Muscle of leg (tissue), 11 donors: Measurements from ENCODE around the gene TMEM242. TPM values are rescaled to one million over a fixed set of nuclear protein-coding genes. Genes with fewer than 3 reads are reported as not detected.

ENCODE experiments used
- DNase-seq: peaks from one replicate; pipeline ENCODE4 v3.0.0; 2013
- H3K27ac ChIP-seq: one replicate; pipeline ENCODE4 v1.5.1; 2013; ENCODE audit warnings: mild to moderate bottlenecking, low read length, control low read depth
- H3K27me3 ChIP-seq: one replicate; pipeline ENCODE4 v1.6.1; 2013; ENCODE audit warnings: low read length; ENCODE audit not compliant: control insufficient read depth, insufficient read depth
- H3K36me3 ChIP-seq: one replicate; pipeline ENCODE4 v1.6.1; 2013; ENCODE audit warnings: low read length; ENCODE audit not compliant: control insufficient read depth, insufficient read depth
- H3K4me1 ChIP-seq: one replicate; pipeline ENCODE4 v1.6.1; 2013; ENCODE audit warnings: low read length; ENCODE audit not compliant: control insufficient read depth, insufficient read depth
- H3K4me3 ChIP-seq: one replicate; pipeline ENCODE4 v1.5.1; 2013; ENCODE audit warnings: low read length, control low read depth
- H3K9me3 ChIP-seq: replicated peaks from 2 replicates; pipeline ENCODE4 v1.6.1; 2013; ENCODE audit warnings: low read depth, low read length; ENCODE audit not compliant: control insufficient read depth
- WGBS: methylation state at CpG from one replicate; pipeline ENCODE4 v1.1.5; 2013; ENCODE audit warnings: missing lambda C conversion rate; ENCODE audit not compliant: insufficient coverage; 5-methylcytosine and 5-hydroxymethylcytosine counted together
- polyA plus RNA-seq, 8 donors: library from polyadenylated mRNA; unstranded; fragments of 120-200 nt; gene quantifications; one replicate each; pipeline versions ENCODE4 v1.2.1 to v1.2.3, GENCODE V29; 2013; ENCODE audit warnings: inconsistent platforms in 1 of 8, low replicate concordance in 1 of 8; ENCODE audit not compliant: insufficient read length in 8 of 8, insufficient read depth in 1 of 8
- total RNA-seq: library from RNA; stranded (reverse); fragments of 120-200 nt; gene quantifications from one replicate; pipeline ENCODE4 v1.2.4, GENCODE V29; 2013

TMEM242 gene
- total and polyA plus RNA-seq, 9 donors = 7.7 to 10.9 (median 9.8) TPM

DNA sequence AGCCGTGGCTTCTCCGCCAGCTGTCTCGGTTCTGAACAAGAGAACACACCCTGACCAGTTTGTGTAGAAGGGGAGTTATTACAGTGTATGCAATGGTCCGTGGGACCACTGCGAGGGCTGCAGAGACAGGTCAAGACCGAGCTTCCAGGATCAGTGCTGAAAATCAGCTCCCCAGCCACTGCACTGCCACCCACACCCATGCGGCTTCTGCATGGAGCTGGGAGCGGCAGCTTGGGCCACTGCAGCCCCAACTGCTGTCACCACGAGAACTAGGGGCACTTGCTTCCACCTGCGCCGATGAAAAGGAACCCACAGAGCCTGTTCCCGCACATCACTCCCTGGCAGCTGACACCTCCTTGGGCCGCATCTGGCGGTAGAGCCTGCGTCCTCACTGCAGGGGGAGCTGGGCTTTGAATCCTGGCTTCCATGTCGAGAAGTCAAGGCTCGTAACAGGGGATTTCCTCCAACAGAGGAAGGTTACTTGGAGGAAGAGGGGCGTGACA, 56.2 kb downstream of the TMEM242 start:
- 75% methylated on average over 18 of the region's 18 CpGs for WGBS
- Histone ChIP-seq H3K4me1 (peaks cover 30% of the 10 kb centered on the region), H3K36me3 (no peaks in the 10 kb centered on the region), H3K27ac (no peak overlapping the region), H3K27me3 (no peaks in the 10 kb centered on the region), H3K9me3 (no peaks in the 10 kb centered on the region), H3K4me3 (no peak overlapping the region)
- DNase-seq = no peak

DNA sequence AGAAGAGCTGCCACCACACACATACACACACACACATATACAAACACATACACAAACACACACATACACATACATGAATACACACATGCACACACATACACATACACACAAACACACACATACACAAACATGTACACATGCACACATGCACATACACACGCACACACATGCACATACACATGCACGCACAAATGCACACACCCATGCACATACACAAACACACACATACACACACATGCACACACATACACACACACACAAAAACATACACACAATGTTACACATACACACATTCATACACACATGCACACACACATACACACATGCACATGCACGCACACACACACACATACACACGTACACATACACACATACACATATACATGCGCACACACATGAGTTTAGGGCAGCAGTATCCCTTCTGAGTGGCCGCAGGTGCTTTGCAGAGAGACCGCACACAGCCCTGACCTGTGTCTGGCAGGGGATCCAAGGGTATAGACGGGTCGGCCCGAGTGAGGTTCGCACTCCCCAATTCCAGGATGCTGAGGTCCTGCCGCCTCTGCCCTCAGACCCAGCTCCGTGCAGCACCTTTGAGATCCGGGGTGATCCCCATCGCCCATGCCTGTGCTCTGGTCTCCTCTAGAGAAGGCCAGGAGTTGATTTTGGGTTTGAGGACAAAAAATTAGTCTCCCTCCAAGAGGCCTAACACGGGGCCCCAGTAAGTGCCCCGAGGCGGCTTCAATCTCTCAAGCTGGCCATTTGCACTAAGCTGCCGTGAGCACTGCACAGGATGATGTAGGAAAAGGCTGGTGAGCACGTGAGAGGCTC, 56.8 kb downstream of the TMEM242 start:
- H3K9me3 ChIP-seq = no peaks in the 10 kb centered on the region
- WGBS = 86% methylated on average over 18 of the region's 20 CpGs
- H3K4me3 ChIP-seq = no peak overlapping the region
- no peak overlapping the region for H3K27ac ChIP-seq
- no peaks in the 10 kb centered on the region for H3K27me3 ChIP-seq
- no peak for DNase-seq
- peaks cover 30% of the 10 kb centered on the region for H3K4me1 ChIP-seq
- H3K36me3 ChIP-seq = no peaks in the 10 kb centered on the region

DNA sequence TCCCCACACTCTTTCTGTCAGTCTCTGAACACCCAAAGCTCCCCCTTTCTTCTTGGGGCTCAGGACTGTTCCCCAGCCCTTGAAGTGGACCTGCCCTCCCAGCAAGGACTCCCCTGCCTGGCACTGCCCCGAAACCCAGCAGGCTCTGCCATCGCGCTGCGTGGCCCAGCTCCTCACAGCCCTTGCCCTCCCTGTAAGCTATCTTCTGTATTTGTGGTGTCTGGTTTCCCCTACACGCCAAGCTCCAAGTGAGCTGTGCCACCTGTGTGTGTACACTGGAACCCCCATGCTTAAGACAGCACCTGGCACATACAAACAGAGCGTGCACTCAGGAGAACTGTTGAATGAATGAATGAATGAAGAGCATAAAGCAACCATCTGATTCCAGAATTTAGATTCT, 57.7 kb downstream of the TMEM242 start:
- Histone ChIP-seq H3K27ac (no peak overlapping the region), H3K9me3 (no peaks in the 10 kb centered on the region), H3K4me1 (peaks cover 30% of the 10 kb centered on the region), H3K4me3 (no peak overlapping the region), H3K36me3 (no peaks in the 10 kb centered on the region), H3K27me3 (no peaks in the 10 kb centered on the region)
- WGBS = no CpG with 5 or more reads among the region's 6 CpGs
- no peak for DNase-seq

DNA sequence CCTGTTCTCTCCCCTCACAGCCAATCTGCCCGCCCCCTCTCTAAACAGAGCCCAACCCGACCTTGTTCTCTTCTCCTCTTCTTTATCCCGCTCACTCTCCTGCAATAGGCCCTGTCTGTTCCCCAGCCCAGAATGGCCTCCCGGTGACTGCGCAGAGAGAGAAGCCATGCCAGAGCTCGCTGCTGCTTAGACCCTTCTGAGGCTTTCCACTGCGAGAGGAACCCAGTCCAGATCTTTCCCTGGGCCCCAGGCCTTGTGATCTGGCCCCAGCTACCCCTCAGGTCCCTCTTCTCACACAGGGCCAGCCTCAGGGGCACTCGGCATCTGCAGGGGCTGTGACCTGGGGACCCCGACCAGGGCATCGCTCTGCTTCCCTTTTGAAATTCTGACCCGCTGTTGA, 58.1 kb downstream of the TMEM242 start:
- no peaks in the 10 kb centered on the region for H3K36me3 ChIP-seq
- no peaks in the 10 kb centered on the region for H3K27me3 ChIP-seq
- H3K27ac ChIP-seq = no peak overlapping the region
- H3K9me3 ChIP-seq = no peaks in the 10 kb centered on the region
- H3K4me1 ChIP-seq = peaks cover 30% of the 10 kb centered on the region
- 82% methylated on average over 10 of the region's 11 CpGs for WGBS
- H3K4me3 ChIP-seq = no peak overlapping the region
- no peak for DNase-seq

DNA sequence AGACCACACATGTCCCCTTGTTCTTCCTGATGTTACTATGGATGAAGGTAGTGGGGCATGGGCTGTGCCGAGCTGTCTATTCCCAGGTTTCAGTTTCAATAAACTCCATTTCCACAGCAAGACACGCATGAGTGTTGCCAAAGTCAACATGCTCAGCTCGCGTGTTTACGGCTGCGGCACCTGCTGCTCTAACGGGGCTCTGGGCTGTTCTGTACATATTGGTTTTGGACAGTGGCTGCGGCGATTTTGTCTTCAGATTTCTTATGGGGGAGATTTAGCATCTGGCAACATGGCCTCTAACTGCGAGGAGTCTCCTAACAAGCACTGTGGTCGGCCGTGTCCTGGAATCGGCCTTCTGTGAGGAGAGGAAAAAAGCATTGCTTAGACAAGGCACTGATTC, 58.6 kb downstream of the TMEM242 start:
- Histone ChIP-seq H3K4me1 (peaks cover 27% of the 10 kb centered on the region), H3K9me3 (no peaks in the 10 kb centered on the region), H3K4me3 (no peak overlapping the region), H3K27ac (no peak overlapping the region), H3K27me3 (no peaks in the 10 kb centered on the region), H3K36me3 (no peaks in the 10 kb centered on the region)
- DNase-seq = no peak
- WGBS = 79% methylated on average over 11 of the region's 13 CpGs

DNA sequence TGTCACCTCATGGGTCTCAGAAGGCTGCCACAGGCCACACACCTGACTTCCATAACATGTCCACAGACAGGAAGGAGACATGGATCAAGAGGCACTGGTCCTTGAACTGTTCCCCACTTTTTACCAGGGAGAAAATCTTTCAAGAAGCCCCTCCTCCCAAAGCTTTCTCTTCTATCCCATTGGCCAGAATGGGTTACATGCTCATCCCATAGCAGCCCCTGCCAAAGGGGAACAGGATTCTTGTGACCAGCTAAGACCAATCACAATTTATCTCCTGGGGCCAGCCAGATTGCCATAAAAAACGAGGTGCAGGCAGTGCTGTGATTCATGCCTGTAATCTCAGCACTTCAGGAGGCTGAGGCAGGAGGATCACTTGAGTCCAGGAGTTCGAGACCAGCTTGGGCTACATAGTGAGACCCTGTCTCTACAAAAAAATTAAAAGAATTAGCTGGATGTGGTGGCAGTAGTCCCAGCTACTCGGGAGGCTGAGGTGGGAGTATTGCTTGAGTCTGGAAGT, 59.4 kb downstream of the TMEM242 start:
- no peaks in the 10 kb centered on the region for H3K27me3 ChIP-seq
- H3K36me3 ChIP-seq = no peaks in the 10 kb centered on the region
- no peaks in the 10 kb centered on the region for H3K9me3 ChIP-seq
- WGBS = 78% methylated on average over 3 of the region's 3 CpGs
- DNase-seq = no peak
- H3K27ac ChIP-seq = no peak overlapping the region
- peaks cover 20% of the 10 kb centered on the region for H3K4me1 ChIP-seq
- H3K4me3 ChIP-seq = no peak overlapping the region

DNA sequence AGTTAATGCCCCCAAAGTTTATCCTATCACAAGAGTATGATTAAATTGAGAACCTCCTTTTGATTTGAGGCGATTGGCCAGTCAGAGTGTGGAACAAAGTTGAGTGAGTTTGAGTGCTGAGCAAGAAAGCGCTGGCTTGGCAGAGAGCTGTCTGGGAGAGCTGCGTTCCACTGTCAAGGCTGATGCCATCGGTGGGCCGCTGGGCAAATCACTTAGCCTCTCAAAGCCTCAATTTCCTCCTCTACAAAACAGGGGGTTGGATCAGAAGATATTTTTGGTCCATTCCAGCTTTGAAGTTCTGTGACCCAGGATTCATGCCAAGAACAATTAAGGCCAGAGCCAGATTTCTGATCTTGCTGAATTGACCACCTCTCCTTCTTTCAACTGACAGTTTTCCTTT, 60.2 kb downstream of the TMEM242 start:
- 100% methylated on average over 1 of the region's 5 CpGs for WGBS
- Histone ChIP-seq H3K27me3 (no peaks in the 10 kb centered on the region), H3K9me3 (no peaks in the 10 kb centered on the region), H3K4me3 (no peak overlapping the region), H3K4me1 (peaks cover 13% of the 10 kb centered on the region), H3K27ac (no peak overlapping the region), H3K36me3 (no peaks in the 10 kb centered on the region)
- DNase-seq = no peak

DNA sequence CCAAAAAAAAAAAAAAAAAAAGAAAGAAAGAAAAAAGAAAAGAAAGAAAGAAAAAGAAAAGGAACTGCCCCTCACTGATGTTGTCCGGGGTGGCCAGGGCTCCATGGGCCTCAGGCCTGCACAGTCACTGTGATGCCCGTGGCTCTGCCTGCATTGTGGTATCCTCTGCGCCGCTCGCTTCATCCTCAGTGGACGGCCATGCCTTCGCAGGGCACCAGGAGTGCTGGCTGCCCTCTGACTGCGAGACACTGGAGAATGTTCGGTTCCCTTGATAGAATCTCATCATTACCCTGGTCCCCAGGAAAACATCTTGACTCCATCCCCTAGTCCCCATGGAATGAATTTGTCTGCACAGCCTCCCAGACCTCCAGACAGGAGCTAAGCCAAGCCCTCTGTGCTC, 61.7 kb downstream of the TMEM242 start:
- H3K4me1 ChIP-seq = peaks cover 11% of the 10 kb centered on the region
- H3K9me3 ChIP-seq = no peaks in the 10 kb centered on the region
- no peaks in the 10 kb centered on the region for H3K36me3 ChIP-seq
- DNase-seq = no peak
- H3K4me3 ChIP-seq = no peak overlapping the region
- H3K27ac ChIP-seq = no peak overlapping the region
- H3K27me3 ChIP-seq = no peaks in the 10 kb centered on the region
- 92% methylated on average over 9 of the region's 9 CpGs for WGBS

DNA sequence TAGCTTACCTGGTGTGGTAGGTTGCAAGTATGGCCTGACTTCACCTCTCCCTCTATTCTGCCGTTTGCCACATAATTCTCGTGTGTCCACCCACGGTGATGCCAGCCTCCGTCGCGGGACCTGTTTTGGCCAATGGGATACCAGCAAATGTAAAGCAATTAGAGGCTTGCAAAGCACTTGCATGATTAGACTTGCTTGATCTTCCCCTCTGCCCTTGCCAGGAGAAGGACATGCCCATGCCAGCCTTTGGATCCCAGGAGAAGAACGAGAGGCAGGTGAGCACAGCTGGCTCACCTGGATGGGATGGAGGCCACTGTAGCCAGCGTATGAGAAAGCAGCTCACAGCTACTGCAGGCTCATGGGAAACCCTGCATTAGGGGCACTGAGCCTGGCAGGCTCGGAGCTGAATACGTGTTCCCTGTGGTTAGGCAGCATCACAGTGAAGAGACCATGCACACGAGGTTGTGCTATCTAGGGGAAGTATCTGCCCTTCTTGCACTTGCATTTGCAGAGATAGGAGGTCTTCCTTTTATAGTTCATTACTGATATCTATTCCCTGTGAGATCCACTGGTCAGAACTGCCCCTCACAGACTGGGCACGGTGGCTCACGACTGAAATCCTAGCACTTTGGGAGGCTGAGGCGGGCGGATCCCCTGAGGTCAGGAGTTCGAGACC, 62.4 kb downstream of the TMEM242 start:
- WGBS = 84% methylated on average over 9 of the region's 16 CpGs
- Histone ChIP-seq H3K27ac (no peak overlapping the region), H3K36me3 (no peaks in the 10 kb centered on the region), H3K4me3 (no peak overlapping the region), H3K27me3 (no peaks in the 10 kb centered on the region), H3K9me3 (no peaks in the 10 kb centered on the region), H3K4me1 (peaks cover 18% of the 10 kb centered on the region)
- DNase-seq = no peak

DNA sequence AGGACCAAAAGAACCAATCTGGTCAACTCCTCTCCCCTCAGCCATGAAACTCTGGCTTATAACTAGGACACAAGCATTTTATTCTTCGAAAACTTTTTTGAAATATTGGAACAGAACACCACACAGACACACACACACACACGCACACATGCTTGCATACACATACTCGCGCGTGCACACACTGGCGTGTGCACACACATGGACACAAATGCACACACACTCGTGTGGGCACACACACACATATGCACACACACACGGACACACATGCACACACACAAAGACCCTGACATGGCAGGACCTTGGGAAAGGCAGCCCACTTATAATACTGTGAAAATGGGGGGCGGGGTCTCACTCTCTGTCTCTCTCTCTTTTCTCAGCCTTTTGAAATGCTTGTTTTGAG, 63.9 kb downstream of the TMEM242 start:
- H3K27ac ChIP-seq = no peak overlapping the region
- no peaks in the 10 kb centered on the region for H3K36me3 ChIP-seq
- peaks cover 9% of the 10 kb centered on the region for H3K4me1 ChIP-seq
- no peak for DNase-seq
- H3K9me3 ChIP-seq = no peaks in the 10 kb centered on the region
- 71% methylated on average over 1 of the region's 9 CpGs for WGBS
- H3K27me3 ChIP-seq = peaks cover 6% of the 10 kb centered on the region
- H3K4me3 ChIP-seq = no peak overlapping the region
